Measurements from ENCODE around the gene THOC6. TPM values are rescaled to one million over a fixed set of nuclear protein-coding genes. Genes with fewer than 3 reads are reported as not detected.

Gene THOC6
- total and polyA plus RNA-seq, 9 of the 15 experiments (the other 6 are each of a cell fraction or from before 2014, with no cell fraction given), result 2.5 to 65.4 (median 42.3) TPM

GRCh38 chr16:3059041-3059722 lies 35.3 kb downstream of the THOC6 start:
- DNase-seq (ENCODE audit: extremely low read depth in 1 of 4, low spot score in 3 of 4), result peak; percentile 93 to 98 (median 96)
- H3K4me2 ChIP-seq (ENCODE audit: insufficient read depth, low read length), result peak overlapping the region; percentile 93
- in situ Hi-C loops (cut with MboI), result no loop called here
- peak overlapping the region; percentile 93 for H3K4me3 ChIP-seq
- H4K20me1 ChIP-seq (replicated peaks; ENCODE audit: control insufficient read depth, insufficient read depth, low read length), result 0 out of 2 replicates have a peak, but pooled peaks cover 3% of the 10 kb centered on the region
- peaks cover 2% of the 10 kb centered on the region; the same call in 2 of the 3 replicates for H3K79me2 ChIP-seq (ENCODE audit: control insufficient read depth, insufficient read depth, low read length)
- peak; percentile 46 for FAIRE-seq
- intact Hi-C loops (cut with micrococcal nuclease), result loop anchor here (1.0 to 10.0 kb wide), 4 partner anchors 28 to 116 kb away; no protein-coding TSS in a partner anchor
- H3K9me3 ChIP-seq (replicated peaks; ENCODE audit: control insufficient read depth, insufficient read depth, low read depth, low read length), result no peaks in the 10 kb centered on the region
- H3K4me1 ChIP-seq (replicated peaks in 1 of 2; ENCODE audit: control insufficient read depth in 2 of 2, insufficient read depth in 2 of 2, low read length in 2 of 2), result peaks cover 8 to 38% of the 10 kb centered on the region in 2 experiments
- BruUV-seq (replicated peaks), result no TSS peak
- H3K9me1 ChIP-seq (ENCODE audit: control insufficient read depth, insufficient read depth, low read length), result peaks cover 4% of the 10 kb centered on the region
- ATAC-seq, result peak; percentile 95
- H2AFZ ChIP-seq (ENCODE audit: low read depth, low read length), result peak overlapping the region; percentile 97
- H3K36me3 ChIP-seq (ENCODE audit: control insufficient read depth, insufficient read depth, low read length), result no peaks in the 10 kb centered on the region
- ChIA-PET POLR2A (interaction anchor here (0.6 to 1.2 kb wide), 8 partner anchors 11 to 109 kb away, joined by 3 to 4 read pairs (median 3); no protein-coding TSS in a partner anchor), CTCF (ENCODE audit: low intra/inter-chr PET ratio) (interaction anchor here (0.6 to 2.6 kb wide), 9 partner anchors 27 to 1194 kb away, joined by 3 to 20 read pairs (median 4); no protein-coding TSS in a partner anchor)
- WGBS (ENCODE audit: insufficient coverage, low coverage, missing lambda C conversion rate), result 0% methylated on average over 29 of the region's 67 CpGs
- H3K27me3 ChIP-seq (ENCODE audit: control insufficient read depth in 2 of 2, insufficient read depth in 2 of 2, low read length in 2 of 2), result no peaks in the 10 kb centered on the region
- peak overlapping the region; percentile 83 for H3K27ac ChIP-seq (ENCODE audit: extremely low read depth, low read depth, low read length)
- peak overlapping the region; percentile 85 to 97 for H3K9ac ChIP-seq (ENCODE audit: insufficient read depth in 1 of 2, low read depth in 2 of 2, low read length in 2 of 2)
- TF ChIP-seq, protein P1, sequence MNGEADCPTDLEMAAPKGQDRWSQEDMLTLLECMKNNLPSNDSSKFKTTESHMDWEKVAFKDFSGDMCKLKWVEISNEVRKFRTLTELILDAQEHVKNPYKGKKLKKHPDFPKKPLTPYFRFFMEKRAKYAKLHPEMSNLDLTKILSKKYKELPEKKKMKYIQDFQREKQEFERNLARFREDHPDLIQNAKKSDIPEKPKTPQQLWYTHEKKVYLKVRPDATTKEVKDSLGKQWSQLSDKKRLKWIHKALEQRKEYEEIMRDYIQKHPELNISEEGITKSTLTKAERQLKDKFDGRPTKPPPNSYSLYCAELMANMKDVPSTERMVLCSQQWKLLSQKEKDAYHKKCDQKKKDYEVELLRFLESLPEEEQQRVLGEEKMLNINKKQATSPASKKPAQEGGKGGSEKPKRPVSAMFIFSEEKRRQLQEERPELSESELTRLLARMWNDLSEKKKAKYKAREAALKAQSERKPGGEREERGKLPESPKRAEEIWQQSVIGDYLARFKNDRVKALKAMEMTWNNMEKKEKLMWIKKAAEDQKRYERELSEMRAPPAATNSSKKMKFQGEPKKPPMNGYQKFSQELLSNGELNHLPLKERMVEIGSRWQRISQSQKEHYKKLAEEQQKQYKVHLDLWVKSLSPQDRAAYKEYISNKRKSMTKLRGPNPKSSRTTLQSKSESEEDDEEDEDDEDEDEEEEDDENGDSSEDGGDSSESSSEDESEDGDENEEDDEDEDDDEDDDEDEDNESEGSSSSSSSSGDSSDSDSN (IDR thresholded peaks at IDR 0.05; ENCODE audit: borderline replicate concordance in 1 of 2, low read depth in 2 of 2, low read length in 2 of 2), result 0 out of 4 replicates have a peak, but pooled peaks of 1 of the 2 experiments have one; percentile 21
- TF ChIP-seq ZNF561 (CRISPR knock-in tag; conservative IDR thresholded peaks at IDR 0.05) (no peak), FOXA3 (CRISPR knock-in tag; conservative IDR thresholded peaks at IDR 0.05 in 1 of 2, IDR thresholded peaks at IDR 0.05 in 1 of 2) (peak in 1 of 2 experiments; percentile 55; a peak in 1 of 4 replicates), NCOA2 (IDR thresholded peaks at IDR 0.05; ENCODE audit: partially characterized antibody in 2 of 2) (no peak), TBL1XR1 (IDR thresholded peaks at IDR 0.05; ENCODE audit: low read length in 2 of 2) (peak in 1 of 2 experiments; percentile 59; a peak in 1 of 4 replicates), BMI1 (IDR thresholded peaks at IDR 0.05; ENCODE audit: low read length) (no peak), EZH2 (IDR thresholded peaks at IDR 0.05; ENCODE audit: borderline replicate concordance, low read depth, low read length) (no peak), EP400 (IDR thresholded peaks at IDR 0.05) (peak; percentile 79; the same call in 1 of the 2 replicates), FOXP1 (CRISPR knock-in tag; IDR thresholded peaks at IDR 0.05) (peak; percentile 55; the same call in 1 of the 2 replicates), ERF (CRISPR knock-in tag; IDR thresholded peaks at IDR 0.05) (peak; percentile 47; the same call in 1 of the 2 replicates), TCF7 (IDR thresholded peaks at IDR 0.05; ENCODE audit: borderline replicate concordance) (no peak), PTTG1 (tag; IDR thresholded peaks at IDR 0.05; ENCODE audit: low read depth) (no peak)
- TF ChIP-seq, protein P2, sequence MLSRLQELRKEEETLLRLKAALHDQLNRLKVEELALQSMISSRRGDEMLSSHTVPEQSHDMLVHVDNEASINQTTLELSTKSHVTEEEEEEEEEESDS (CRISPR knock-in tag; IDR thresholded peaks at IDR 0.05), result no peak
- TF ChIP-seq, protein P3, sequence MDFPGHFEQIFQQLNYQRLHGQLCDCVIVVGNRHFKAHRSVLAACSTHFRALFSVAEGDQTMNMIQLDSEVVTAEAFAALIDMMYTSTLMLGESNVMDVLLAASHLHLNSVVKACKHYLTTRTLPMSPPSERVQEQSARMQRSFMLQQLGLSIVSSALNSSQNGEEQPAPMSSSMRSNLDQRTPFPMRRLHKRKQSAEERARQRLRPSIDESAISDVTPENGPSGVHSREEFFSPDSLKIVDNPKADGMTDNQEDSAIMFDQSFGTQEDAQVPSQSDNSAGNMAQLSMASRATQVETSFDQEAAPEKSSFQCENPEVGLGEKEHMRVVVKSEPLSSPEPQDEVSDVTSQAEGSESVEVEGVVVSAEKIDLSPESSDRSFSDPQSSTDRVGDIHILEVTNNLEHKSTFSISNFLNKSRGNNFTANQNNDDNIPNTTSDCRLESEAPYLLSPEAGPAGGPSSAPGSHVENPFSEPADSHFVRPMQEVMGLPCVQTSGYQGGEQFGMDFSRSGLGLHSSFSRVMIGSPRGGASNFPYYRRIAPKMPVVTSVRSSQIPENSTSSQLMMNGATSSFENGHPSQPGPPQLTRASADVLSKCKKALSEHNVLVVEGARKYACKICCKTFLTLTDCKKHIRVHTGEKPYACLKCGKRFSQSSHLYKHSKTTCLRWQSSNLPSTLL (IDR thresholded peaks at IDR 0.05), result no peak

All from K562 (cell line).